Psoas muscle (tissue), 8 donors: ENCODE data around the gene GNAQ. TPM values are rescaled to one million over a fixed set of nuclear protein-coding genes. Genes with fewer than 3 reads are reported as not detected.

Source experiments
- ATAC-seq, 4 donors: fragments of 200-7000 bp; cut with Tn5 transposase; one replicate each; pipeline ENCODE4 v1.9.1; 2020; ENCODE audit warnings: moderate library complexity in 3 of 4, mild to moderate bottlenecking in 2 of 4
- DNase-seq, 2 donors: peaks; one replicate each; pipeline ENCODE4 v3.0.0-alpha.2; 2020
- H3K27ac ChIP-seq: fragments of 200-600 bp; one replicate; pipeline ENCODE4 v1.8.0; 2022
- H3K27me3 ChIP-seq, 3 donors: fragments of 200-600 bp in 1 of 3; one replicate each; pipeline versions ENCODE4 v1.6.1 to v1.8.0; 2013 to 2022; ENCODE audit warnings: low read length in 2 of 3, mild to moderate bottlenecking in 2 of 3, moderate library complexity in 1 of 3; ENCODE audit not compliant: insufficient read depth in 3 of 3
- H3K36me3 ChIP-seq, 2 donors: fragments of 200-600 bp in 1 of 2; one replicate each; pipeline versions ENCODE4 v1.6.1 to v1.8.0; 2013 to 2022; ENCODE audit warnings: low read depth in 1 of 2, mild to moderate bottlenecking in 1 of 2, moderate library complexity in 1 of 2; ENCODE audit not compliant: insufficient read depth in 1 of 2
- H3K4me1 ChIP-seq: fragments of 200-600 bp; one replicate; pipeline ENCODE4 v1.8.0; 2022
- H3K4me3 ChIP-seq: fragments of 200-600 bp; one replicate; pipeline ENCODE4 v1.8.0; 2022; ENCODE audit warnings: mild to moderate bottlenecking
- H3K9me3 ChIP-seq: fragments of 200-600 bp; one replicate; pipeline ENCODE4 v1.8.0; 2022
- WGBS, 3 donors: extraction: QIAGEN DNeasy Blood & Tissue Kit; methylation state at CpG; one replicate each; pipeline versions ENCODE4 v1.1.6 to v1.1.7; 2013; 5-methylcytosine and 5-hydroxymethylcytosine counted together
- intact Hi-C, 2 donors: fragments of 100-400 bp; cut with DNase I; formaldehyde crosslinking; loops; one replicate each; pipeline versions ENCODE4 v1.11.0 to v1.14.2; 2022
- polyA plus RNA-seq, 3 donors: library from polyadenylated mRNA; stranded (reverse); fragments of 200-250 nt; gene quantifications; one replicate each; pipeline ENCODE4 v1.2.3, GENCODE V29; 2013
- total RNA-seq, 4 donors: library from RNA; stranded (reverse); fragmentation: NEBNext Ultra II Directional in 2 of 4; extraction: Animal tissue kit (Norgen Biotek cat#: 25700) in 2 of 4; gene quantifications; one replicate each; pipeline versions ENCODE4 v1.2.1 to v1.2.4, GENCODE V29; 2021 to 2023
- TF ChIP-seq, protein P1 (sequence below): fragments of 200-600 bp; IDR thresholded peaks from one replicate; pipeline ENCODE4 v1.8.0; 2022; ENCODE audit warnings: antibody characterized with exemption
- donor health status: healthy with polysubstance abuse.
- donor health status: DM: no; HTN: no; CAD: no; lungs with moderate emphysema.
- donor health status: Bipolar disorder and iron deficiency.
- donor health status: healthy.
- donor health status: DM: yes; HTN: yes; CAD: no.
- donor health status: DM: no; HTN: no; CAD: no.
- donor health status: DM: no; HTN: no; CAD: no.
- donor health status: DM: yes; HTN: yes; CAD: no.

Gene GNAQ
- total and polyA plus RNA-seq, 7 donors = 8.3 to 26.6 (median 23.8) TPM

DNA sequence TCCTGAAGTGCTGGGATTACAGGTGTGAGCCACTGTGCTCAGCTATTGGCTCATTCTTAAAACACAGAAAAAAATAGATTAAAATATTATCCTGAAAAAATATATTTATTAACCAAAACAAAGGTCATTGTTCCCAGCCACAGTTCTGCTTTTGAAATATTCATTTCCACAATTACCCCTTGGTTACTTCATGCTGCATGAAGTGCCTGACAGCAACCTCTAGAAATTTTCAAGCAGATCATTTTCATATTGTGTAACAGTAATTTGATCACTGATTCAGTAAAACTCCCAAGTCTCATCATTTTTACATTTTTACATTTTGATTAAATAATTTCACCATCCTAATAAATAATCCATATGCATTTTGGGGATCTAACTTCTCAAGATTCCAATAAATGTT is 18.8 kb upstream of the GNAQ start:
- Histone ChIP-seq H3K9me3 (no peaks in the 10 kb centered on the region), H3K4me1 (no peaks in the 10 kb centered on the region), H3K27ac (no peak overlapping the region), H3K27me3 (no peaks in the 10 kb centered on the region), H3K36me3 (no peaks in the 10 kb centered on the region), H3K4me3 (no peak overlapping the region)
- ATAC-seq (no peak), DNase-seq (no peak)
- intact Hi-C loops = no loop called here
- TF ChIP-seq, protein P1, sequence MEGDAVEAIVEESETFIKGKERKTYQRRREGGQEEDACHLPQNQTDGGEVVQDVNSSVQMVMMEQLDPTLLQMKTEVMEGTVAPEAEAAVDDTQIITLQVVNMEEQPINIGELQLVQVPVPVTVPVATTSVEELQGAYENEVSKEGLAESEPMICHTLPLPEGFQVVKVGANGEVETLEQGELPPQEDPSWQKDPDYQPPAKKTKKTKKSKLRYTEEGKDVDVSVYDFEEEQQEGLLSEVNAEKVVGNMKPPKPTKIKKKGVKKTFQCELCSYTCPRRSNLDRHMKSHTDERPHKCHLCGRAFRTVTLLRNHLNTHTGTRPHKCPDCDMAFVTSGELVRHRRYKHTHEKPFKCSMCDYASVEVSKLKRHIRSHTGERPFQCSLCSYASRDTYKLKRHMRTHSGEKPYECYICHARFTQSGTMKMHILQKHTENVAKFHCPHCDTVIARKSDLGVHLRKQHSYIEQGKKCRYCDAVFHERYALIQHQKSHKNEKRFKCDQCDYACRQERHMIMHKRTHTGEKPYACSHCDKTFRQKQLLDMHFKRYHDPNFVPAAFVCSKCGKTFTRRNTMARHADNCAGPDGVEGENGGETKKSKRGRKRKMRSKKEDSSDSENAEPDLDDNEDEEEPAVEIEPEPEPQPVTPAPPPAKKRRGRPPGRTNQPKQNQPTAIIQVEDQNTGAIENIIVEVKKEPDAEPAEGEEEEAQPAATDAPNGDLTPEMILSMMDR = no peak

DNA sequence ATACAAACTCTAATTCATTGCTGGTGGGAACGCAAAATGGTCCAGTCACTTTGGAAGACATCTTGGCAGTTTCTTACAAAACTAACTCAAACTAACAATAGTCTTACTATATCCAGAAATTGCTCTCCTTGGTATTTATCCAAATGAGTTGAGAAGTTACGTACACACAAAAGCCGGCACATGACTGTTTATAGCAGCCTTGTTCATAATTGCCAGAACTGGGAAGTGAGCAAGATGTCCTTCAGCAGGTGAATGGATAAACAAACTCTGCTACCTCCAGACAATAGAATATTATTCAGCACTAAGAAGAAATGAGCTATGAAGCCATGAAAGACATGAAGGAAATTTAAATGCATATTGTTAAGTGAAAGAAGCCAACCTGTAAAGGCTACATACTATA is 17.9 kb upstream of the GNAQ start:
- ATAC-seq = no peak
- H3K27ac ChIP-seq = no peak overlapping the region
- 52 to 78% (median 61%) methylated on average over 3 of the region's 3 CpGs for whole genome bisulfite sequencing, 3 donors
- H3K27me3 ChIP-seq = no peaks in the 10 kb centered on the region
- TF ChIP-seq, protein P1 = no peak
- H3K4me3 ChIP-seq = no peak overlapping the region
- H3K9me3 ChIP-seq = no peaks in the 10 kb centered on the region
- H3K4me1 ChIP-seq = no peaks in the 10 kb centered on the region
- intact Hi-C loops = no loop called here
- no peaks in the 10 kb centered on the region for H3K36me3 ChIP-seq
- DNase-seq = no peak

DNA sequence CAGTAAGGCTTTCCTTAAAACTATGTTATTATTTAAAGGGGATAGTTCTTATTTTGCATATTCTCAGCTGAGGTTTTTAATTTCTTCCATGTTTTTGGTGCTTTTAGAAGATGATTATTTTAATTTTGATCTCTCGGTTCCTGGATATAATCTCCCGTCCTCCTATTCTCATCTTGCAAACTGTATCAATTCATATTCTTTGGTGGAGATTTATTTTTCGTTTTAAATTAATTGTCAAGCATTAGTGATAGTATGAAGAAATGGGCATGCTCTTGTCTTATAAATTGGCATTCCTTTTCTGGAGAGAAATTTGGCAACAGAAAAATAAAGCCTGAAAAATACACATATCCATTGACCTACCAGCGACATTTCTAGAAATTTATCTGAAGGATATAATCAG is 15.5 kb upstream of the GNAQ start:
- 51 to 70% (median 51%) methylated on average over 4 of the region's 4 CpGs for WGBS, 3 donors
- TF ChIP-seq, protein P1 = no peak

DNA sequence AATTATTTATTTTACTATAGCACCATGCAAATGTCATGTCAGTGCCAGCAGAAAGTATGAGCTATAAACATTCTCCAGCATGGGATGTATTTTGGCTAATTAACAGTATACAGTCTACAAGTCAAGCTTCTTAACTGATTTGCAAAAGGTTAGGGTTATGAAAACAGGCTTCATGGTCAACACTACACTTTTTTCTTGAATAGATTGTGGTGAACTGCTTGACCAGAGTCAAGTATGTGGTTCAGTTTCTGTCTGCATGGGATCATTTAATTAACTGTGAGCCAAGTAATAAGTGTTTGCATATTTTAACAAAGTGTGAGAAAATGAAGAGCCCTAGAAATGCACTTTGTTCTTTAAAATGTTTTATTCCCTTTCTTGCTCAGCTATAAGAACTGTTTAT is 14.5 kb upstream of the GNAQ start:
- H3K4me3 ChIP-seq = no peak overlapping the region
- H3K4me1 ChIP-seq = no peaks in the 10 kb centered on the region
- H3K27me3 ChIP-seq = no peaks in the 10 kb centered on the region
- H3K9me3 ChIP-seq = no peaks in the 10 kb centered on the region
- intact Hi-C loops = no loop called here
- H3K36me3 ChIP-seq = no peaks in the 10 kb centered on the region
- no peak for ATAC-seq
- no peak for DNase-seq
- H3K27ac ChIP-seq = no peak overlapping the region
- TF ChIP-seq, protein P1 = no peak

More for the DNA sequence above, 15.5 kb upstream of the GNAQ start:
- Histone ChIP-seq H3K27me3 (no peaks in the 10 kb centered on the region), H3K9me3 (no peaks in the 10 kb centered on the region), H3K27ac (no peak overlapping the region), H3K36me3 (no peaks in the 10 kb centered on the region), H3K4me3 (no peak overlapping the region), H3K4me1 (no peaks in the 10 kb centered on the region)
- no peak for ATAC-seq
- intact Hi-C loops = no loop called here
- DNase-seq = no peak

DNA sequence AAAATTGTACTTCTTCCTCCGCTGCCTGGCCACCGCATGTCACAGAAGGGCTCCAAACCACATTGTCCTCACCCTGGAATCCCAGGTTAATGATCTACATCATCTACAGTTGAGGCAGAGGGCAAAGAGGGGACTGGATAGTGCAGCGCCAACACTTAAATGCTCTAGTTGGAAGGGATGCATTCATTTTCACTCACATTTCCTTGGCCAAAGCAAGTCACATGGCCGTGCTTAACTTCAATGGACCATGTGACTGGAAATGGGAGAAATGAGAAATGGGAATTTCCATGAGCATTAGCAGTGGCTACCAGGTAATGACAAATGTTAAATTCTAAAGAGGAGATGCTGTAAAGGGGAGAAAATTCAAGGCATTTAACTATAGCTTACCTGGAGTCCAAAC is 13.3 kb upstream of the GNAQ start:
- no peaks in the 10 kb centered on the region for H3K27me3 ChIP-seq
- no peaks in the 10 kb centered on the region for H3K36me3 ChIP-seq
- WGBS, 3 donors = 48 to 84% (median 73%) methylated on average over 4 of the region's 4 CpGs
- no peaks in the 10 kb centered on the region for H3K9me3 ChIP-seq
- no peak overlapping the region for H3K4me3 ChIP-seq
- no peak overlapping the region for H3K27ac ChIP-seq
- ATAC-seq (no peak), DNase-seq (no peak)
- H3K4me1 ChIP-seq = no peaks in the 10 kb centered on the region
- TF ChIP-seq, protein P1 = no peak
- intact Hi-C loops = no loop called here
